HG03095 (cell line): ENCODE results near the gene CLDN10.
"Not testable (repeated sequence)": the region's sequence is repeated elsewhere in the genome, so short reads cannot be mapped to it uniquely, and the experiment has no call there.

ENCODE experiments used
- ATAC-seq: cut with Tn5 transposase; IDR thresholded peaks from one replicate; pipeline ENCODE4 v1.9.1; 2021; ENCODE audit warnings: moderate library complexity; ENCODE audit not compliant: unreplicated experiment

CLDN10 gene

GRCh38 chr13:95541308-95541707 is 11.2 kb upstream of the CLDN10 start:
- ATAC-seq = no peak

- no peak for ATAC-seq
Measured at GRCh38 chr13:95541911-95542474, 10.5 kb upstream of the CLDN10 start.

- ATAC-seq = no peak
Measured at GRCh38 chr13:95544293-95544692, 8.2 kb upstream of the CLDN10 start.

- ATAC-seq = no peak
Measured at GRCh38 chr13:95546919-95547318, 5.6 kb upstream of the CLDN10 start.

- no peak for ATAC-seq
Measured at GRCh38 chr13:95547531-95548167, 4.9 kb upstream of the CLDN10 start.

GRCh38 chr13:95552208-95552538 is 347 bp upstream of the CLDN10 start:
- ATAC-seq = no peak

- ATAC-seq = no peak
Measured at GRCh38 chr13:95553581-95554385, 1.3 kb downstream of the CLDN10 start.

- ATAC-seq = no peak
Measured at GRCh38 chr13:95557013-95557412, 4.5 kb downstream of the CLDN10 start.

- no peak for ATAC-seq
Measured at GRCh38 chr13:95559100-95559499, 6.6 kb downstream of the CLDN10 start.

GRCh38 chr13:95560387-95560786 is 7.9 kb downstream of the CLDN10 start:
- no peak for ATAC-seq

GRCh38 chr13:95564091-95564490 is 11.6 kb downstream of the CLDN10 start:
- ATAC-seq = no peak

- no peak for ATAC-seq
Measured at GRCh38 chr13:95564733-95565291, 12.3 kb downstream of the CLDN10 start.

- not testable (repeated sequence) for ATAC-seq
Measured at GRCh38 chr13:95565758-95566157, 13.2 kb downstream of the CLDN10 start.

GRCh38 chr13:95568131-95568530 is 15.6 kb downstream of the CLDN10 start:
- ATAC-seq = no peak

- ATAC-seq = no peak
Measured at GRCh38 chr13:95570016-95570415, 17.5 kb downstream of the CLDN10 start.

GRCh38 chr13:95571941-95572340 is 19.4 kb downstream of the CLDN10 start:
- ATAC-seq = no peak

GRCh38 chr13:95573221-95573620 is 20.7 kb downstream of the CLDN10 start:
- no peak for ATAC-seq

GRCh38 chr13:95579303-95579702 is 26.8 kb downstream of the CLDN10 start:
- ATAC-seq = peak; percentile 87

- ATAC-seq = no peak
Measured at GRCh38 chr13:95585867-95586266, 33.3 kb downstream of the CLDN10 start.

- ATAC-seq = no peak
Measured at GRCh38 chr13:95588134-95588533, 35.6 kb downstream of the CLDN10 start.

- no peak for ATAC-seq
Measured at GRCh38 chr13:95588721-95589120, 36.2 kb downstream of the CLDN10 start.

GRCh38 chr13:95593462-95593861 is 40.9 kb downstream of the CLDN10 start:
- ATAC-seq = no peak
